ENCODE data around the gene CA5A. TPM values are rescaled to one million over a fixed set of nuclear protein-coding genes. Genes with fewer than 3 reads are reported as not detected.
"Not testable (repeated sequence)": the region's sequence is repeated elsewhere in the genome, so short reads cannot be mapped to it uniquely, and the experiment has no call there.

The CA5A gene
- total RNA-seq, 1 donor from 2014 or later = not detected

DNA sequence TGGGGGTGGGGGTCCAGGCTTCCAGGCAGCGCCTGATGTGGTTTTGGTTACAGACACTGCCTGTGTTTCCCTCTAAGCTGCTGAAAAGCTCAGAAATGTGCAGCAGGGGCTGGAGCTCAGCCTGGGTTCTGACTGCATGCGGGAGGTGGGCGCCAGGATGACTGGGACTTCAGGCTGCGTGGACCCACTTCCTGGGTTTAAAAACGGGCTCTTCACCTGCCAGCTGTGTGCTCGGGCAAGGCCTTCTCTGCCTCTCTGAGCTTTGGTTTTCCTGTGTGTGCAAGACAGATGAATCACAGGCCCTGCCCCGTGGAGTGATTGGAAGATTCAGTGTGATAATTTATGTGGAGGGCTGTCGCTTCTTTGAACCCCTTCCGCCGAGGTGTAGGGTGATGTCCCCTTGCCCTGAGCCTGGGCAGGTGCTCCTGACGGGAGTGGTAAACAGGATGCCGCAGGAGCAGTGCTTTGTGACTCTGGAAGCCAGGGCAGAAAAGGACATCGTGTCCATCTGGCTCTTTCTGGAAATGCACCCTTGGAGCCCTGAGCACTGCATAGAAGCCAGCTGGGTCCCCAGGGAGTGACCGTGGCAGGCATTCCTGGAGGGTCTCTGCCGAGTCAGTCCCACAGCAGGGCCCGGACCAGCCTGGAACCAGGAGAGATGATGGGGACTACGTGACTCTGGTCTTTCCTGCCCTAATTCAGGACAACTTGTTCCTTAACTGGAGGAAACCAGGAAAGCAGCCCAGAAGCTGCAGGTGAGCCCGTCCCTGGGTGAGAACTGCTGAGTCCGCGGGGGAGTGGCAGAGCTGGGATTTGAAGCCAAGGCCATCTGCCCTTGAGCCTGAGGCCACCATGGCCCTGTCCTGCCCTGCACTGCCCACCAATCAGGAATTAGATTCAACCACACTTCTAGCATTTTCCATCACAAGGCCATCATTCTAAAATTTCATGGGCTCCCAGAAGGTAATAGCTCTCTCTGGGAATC, 38.5 kb downstream of the CA5A start:
- no peak overlapping the region for H2AFZ ChIP-seq (ENCODE audit: low read depth, low read length)
- no peak overlapping the region for H3K27ac ChIP-seq (ENCODE audit: low read depth, low read length)
- no peaks in the 10 kb centered on the region for H3K27me3 ChIP-seq (ENCODE audit: insufficient read depth, low read length)
- no peak overlapping the region for H3K4me2 ChIP-seq (ENCODE audit: low read length)
- H3K79me2 ChIP-seq (ENCODE audit: insufficient read depth, low read length) = no peaks in the 10 kb centered on the region
- Mint-ChIP-seq H3K9me3 (ENCODE audit: unreplicated experiment) (no peaks in the 10 kb centered on the region), H3K27me3 (ENCODE audit: low read depth, unreplicated experiment) (peaks cover 4% of the 10 kb centered on the region), H3K4me3 (ENCODE audit: unreplicated experiment) (peak overlapping the region; percentile 1), H3K4me1 (ENCODE audit: low read depth, unreplicated experiment) (peaks cover 25% of the 10 kb centered on the region), H3K36me3 (ENCODE audit: low read depth, unreplicated experiment) (peaks cover 3% of the 10 kb centered on the region), H3K27ac (ENCODE audit: unreplicated experiment) (peak overlapping the region; percentile 78)
- TF ChIP-seq EZH2 (IDR thresholded peaks at IDR 0.05; ENCODE audit: insufficient read depth, low read length) = no peak
- TF ChIP-seq, protein P1, sequence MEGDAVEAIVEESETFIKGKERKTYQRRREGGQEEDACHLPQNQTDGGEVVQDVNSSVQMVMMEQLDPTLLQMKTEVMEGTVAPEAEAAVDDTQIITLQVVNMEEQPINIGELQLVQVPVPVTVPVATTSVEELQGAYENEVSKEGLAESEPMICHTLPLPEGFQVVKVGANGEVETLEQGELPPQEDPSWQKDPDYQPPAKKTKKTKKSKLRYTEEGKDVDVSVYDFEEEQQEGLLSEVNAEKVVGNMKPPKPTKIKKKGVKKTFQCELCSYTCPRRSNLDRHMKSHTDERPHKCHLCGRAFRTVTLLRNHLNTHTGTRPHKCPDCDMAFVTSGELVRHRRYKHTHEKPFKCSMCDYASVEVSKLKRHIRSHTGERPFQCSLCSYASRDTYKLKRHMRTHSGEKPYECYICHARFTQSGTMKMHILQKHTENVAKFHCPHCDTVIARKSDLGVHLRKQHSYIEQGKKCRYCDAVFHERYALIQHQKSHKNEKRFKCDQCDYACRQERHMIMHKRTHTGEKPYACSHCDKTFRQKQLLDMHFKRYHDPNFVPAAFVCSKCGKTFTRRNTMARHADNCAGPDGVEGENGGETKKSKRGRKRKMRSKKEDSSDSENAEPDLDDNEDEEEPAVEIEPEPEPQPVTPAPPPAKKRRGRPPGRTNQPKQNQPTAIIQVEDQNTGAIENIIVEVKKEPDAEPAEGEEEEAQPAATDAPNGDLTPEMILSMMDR (IDR thresholded peaks at IDR 0.05; ENCODE audit: insufficient read depth, low read depth, low read length) = no peak
- H4K20me1 ChIP-seq (ENCODE audit: insufficient read depth, low read length) = no peaks in the 10 kb centered on the region
- no peak overlapping the region for H3K9ac ChIP-seq (ENCODE audit: low read length)
- peaks cover 13% of the 10 kb centered on the region for H3K4me1 ChIP-seq (ENCODE audit: insufficient read depth, low read length)
- no peak overlapping the region for H3K4me3 ChIP-seq (ENCODE audit: insufficient read depth, low read depth, low read length)
- no peaks in the 10 kb centered on the region for H3K9me3 ChIP-seq (ENCODE audit: insufficient read depth, low read depth, low read length)
- FAIRE-seq (no peak), DNase-seq (ENCODE audit: low read depth) (no peak)
- no peaks in the 10 kb centered on the region for H3K36me3 ChIP-seq (ENCODE audit: insufficient read depth, low read length)

DNA sequence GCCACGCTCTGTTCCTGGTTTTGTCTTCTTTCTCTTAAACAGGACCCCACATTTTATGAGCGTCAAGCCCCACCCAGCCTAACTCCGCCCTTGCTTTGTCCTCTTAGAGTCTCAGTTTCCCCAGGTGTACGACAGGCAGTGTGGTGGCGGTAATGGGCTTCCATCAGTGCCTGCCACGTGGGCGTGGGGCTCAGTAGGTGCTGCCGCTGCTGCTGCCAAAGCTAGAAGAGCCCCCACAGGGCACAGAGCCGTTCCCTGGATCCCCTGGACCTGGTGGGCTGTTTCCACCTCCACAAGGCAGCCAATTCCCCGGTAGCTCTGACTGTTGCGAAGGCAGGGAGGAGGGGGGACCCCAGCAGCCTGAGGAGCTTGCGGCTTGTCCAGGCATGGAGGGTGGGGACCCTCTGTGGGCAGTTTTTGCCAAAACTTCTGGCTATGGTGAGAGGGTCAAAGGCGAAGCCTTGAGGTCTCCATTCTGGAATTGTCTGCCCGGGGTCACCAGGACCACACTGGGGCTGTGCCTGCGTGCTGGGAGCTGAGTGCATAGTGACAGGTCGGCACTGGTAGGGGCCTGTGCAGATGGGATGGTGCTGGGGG, 39.3 kb downstream of the CA5A start:
- not testable (repeated sequence) for H3K4me3 Mint-ChIP-seq (ENCODE audit: unreplicated experiment); H3K27me3 ChIP-seq (ENCODE audit: insufficient read depth, low read length); H3K4me3 ChIP-seq (ENCODE audit: insufficient read depth, low read depth, low read length); DNase-seq (ENCODE audit: low read depth); FAIRE-seq; H3K9me3 ChIP-seq (ENCODE audit: insufficient read depth, low read depth, low read length); H3K36me3 ChIP-seq (ENCODE audit: insufficient read depth, low read length); H4K20me1 ChIP-seq (ENCODE audit: insufficient read depth, low read length); H3K9me3 Mint-ChIP-seq (ENCODE audit: unreplicated experiment); H3K9ac ChIP-seq (ENCODE audit: low read length); H3K79me2 ChIP-seq (ENCODE audit: insufficient read depth, low read length); H3K36me3 Mint-ChIP-seq (ENCODE audit: low read depth, unreplicated experiment); H2AFZ ChIP-seq (ENCODE audit: low read depth, low read length); H3K27me3 Mint-ChIP-seq (ENCODE audit: low read depth, unreplicated experiment); H3K4me2 ChIP-seq (ENCODE audit: low read length); H3K27ac ChIP-seq (ENCODE audit: low read depth, low read length)
- peak overlapping the region; percentile 58 for H3K27ac Mint-ChIP-seq (ENCODE audit: unreplicated experiment)
- peaks cover 25% of the 10 kb centered on the region for H3K4me1 Mint-ChIP-seq (ENCODE audit: low read depth, unreplicated experiment)
- peaks cover 13% of the 10 kb centered on the region for H3K4me1 ChIP-seq (ENCODE audit: insufficient read depth, low read length)

DNA sequence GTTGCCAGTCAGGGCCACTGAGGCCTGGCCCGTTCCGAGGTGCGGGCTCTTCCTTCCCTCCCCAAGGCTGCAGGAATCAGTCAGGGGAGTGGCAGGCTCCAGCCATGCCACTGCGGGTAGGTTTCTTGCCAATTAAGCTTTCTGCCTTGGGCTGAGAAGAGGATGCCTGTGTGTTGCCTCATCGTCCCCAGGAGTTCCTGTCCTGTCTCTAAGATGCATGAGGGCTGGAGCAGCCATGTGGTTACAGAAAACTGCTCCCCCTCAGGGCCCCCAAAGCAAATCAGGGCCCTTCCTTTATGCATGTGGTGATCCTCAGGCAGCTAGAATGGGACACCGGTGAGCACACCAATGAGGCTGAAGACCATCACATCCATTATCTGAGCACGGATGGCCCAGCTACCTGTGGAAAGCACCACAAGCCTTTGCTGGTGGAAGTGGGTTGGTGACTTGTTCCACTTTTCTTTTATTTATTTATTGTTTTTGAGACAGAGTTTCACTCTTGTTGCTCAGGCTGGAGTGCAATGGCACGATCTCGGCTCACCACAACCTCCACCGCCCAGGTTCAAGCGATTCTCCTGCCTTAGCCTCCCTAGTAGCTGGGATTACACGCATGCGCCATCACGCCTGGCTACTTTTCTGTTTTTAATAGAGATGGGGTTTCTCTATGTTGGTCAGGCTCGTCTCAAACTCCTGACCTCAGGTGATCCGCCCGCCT, 40.0 kb downstream of the CA5A start:
- H3K9me3 ChIP-seq (ENCODE audit: insufficient read depth, low read depth, low read length); DNase-seq (ENCODE audit: low read depth); H3K4me3 ChIP-seq (ENCODE audit: insufficient read depth, low read depth, low read length); H3K4me2 ChIP-seq (ENCODE audit: low read length); H3K27me3 Mint-ChIP-seq (ENCODE audit: low read depth, unreplicated experiment); H3K4me3 Mint-ChIP-seq (ENCODE audit: unreplicated experiment); H3K27me3 ChIP-seq (ENCODE audit: insufficient read depth, low read length); FAIRE-seq; H3K79me2 ChIP-seq (ENCODE audit: insufficient read depth, low read length); H3K36me3 Mint-ChIP-seq (ENCODE audit: low read depth, unreplicated experiment); H3K9me3 Mint-ChIP-seq (ENCODE audit: unreplicated experiment); H3K27ac ChIP-seq (ENCODE audit: low read depth, low read length); H4K20me1 ChIP-seq (ENCODE audit: insufficient read depth, low read length); H3K9ac ChIP-seq (ENCODE audit: low read length); H2AFZ ChIP-seq (ENCODE audit: low read depth, low read length); H3K36me3 ChIP-seq (ENCODE audit: insufficient read depth, low read length): not testable (repeated sequence)
- peaks cover 13% of the 10 kb centered on the region for H3K4me1 ChIP-seq (ENCODE audit: insufficient read depth, low read length)
- Mint-ChIP-seq H3K4me1 (ENCODE audit: low read depth, unreplicated experiment) (peaks cover 25% of the 10 kb centered on the region), H3K27ac (ENCODE audit: unreplicated experiment) (peak overlapping the region; percentile 58)
